NCI-H2081 treated with DMSO at 0.1 percent for 48 hours (cell line): ENCODE results near the gene LIMK2.
"Not testable (repeated sequence)": the region's sequence is repeated elsewhere in the genome, so short reads cannot be mapped to it uniquely, and the experiment has no call there.

Experiments used
- DNase-seq: peaks from one replicate; lab custom pipeline; 2025; lab: John Stamatoyannopoulos, UW

The LIMK2 gene

DNA sequence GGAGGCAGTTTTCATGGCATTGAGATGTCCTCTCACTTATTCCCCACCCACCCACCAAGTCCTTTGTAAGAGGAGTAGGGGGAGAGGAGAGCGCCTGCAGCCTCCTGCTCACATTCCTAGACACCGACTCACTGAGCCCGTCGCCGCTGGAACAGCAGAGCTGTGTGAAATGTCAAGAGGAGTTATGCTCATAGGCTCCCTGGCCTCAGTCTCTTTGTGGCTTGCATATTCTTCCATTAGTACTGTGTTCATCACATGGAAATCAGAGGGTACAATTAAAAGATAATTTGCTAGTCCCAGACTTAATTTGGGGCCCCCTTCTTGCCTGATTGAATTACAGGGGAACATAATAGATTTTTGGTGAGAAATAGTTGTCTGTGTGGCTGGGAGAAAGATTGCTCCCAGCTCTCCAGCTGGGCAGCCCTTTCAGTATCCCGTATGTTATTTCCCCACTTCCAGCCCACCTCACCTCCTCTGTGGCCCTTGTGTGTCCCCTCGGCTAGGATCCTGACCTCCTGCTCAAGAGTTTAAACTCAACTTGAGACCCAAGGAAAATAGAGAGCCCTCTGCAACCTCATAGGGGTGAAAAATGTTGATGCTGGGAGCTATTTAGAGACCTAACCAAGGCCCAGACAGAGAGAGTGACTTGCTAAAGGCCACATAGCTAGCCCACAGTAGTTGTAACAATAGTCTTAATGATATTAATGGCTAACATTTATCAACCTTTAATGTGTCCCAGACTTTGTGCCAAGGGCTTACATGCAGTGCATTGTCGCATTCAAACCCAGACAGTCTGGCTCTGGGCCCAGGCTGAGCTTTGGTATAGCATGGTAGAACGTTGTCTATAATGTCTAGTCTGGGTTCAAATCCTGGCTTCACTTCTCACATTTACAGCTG lies 32.2 kb downstream of the LIMK2 start:
- no peak for DNase-seq

DNA sequence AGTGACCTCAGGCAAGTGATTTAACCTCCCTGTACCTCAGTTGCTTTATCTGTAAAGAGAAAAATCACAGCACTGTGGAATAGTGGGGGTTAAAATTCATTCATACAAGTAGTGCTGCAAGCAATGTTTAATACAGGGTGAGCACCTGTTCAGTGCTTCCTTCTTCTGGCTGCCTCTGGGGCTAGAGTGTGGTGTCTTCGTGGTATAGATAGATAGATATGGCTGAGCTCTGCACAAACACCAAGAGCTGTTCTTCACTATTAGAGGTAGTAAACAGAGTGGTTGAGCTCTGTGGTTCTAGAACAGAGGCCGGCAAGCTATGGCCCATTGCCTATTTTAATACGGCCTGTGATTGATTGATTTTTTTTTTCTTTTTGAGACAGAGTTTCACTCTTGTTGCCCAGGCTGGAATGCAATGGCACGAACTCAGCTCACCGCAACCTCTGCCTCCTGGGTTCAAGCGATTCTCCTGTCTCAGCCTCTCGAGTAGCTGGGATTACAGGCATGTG lies 32.9 kb downstream of the LIMK2 start:
- DNase-seq = no peak

DNA sequence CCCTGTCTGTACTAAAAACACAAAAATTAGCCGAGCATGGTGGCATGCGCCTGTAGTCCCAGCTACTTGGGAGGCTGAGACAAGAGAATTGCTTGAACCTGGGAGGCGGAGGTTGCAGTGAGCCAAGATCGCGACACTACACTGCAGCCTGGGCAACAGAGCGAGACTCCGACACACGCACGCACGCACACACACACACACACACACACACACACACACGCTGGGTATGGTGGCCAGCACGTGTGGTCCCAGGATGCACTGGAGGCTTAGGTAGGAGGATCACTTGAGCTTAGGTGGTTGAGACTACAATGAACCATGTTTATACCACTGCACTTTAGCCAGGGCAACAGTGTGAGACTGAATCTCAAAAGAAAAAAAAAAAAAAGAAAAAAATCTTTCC lies 33.9 kb downstream of the LIMK2 start:
- not testable (repeated sequence) for DNase-seq

DNA sequence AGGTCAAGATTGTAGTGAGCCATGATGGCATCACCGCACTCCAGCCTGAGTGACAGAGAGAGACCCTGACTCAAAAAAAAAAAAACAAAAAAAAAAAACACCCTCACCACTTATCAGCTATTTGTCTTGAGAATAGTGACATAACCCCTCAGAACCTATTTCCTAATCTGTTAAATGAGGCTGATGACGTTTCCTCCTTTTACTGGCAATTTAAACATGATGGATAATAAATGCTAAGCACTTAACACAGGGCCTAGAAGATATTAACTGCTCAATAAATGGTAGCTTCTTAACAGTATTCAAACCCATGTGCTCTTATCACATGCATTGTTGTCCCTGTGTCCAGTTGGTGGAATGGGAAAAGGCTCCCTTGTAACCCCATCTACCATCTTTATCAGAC lies 34.6 kb downstream of the LIMK2 start:
- no peak for DNase-seq

DNA sequence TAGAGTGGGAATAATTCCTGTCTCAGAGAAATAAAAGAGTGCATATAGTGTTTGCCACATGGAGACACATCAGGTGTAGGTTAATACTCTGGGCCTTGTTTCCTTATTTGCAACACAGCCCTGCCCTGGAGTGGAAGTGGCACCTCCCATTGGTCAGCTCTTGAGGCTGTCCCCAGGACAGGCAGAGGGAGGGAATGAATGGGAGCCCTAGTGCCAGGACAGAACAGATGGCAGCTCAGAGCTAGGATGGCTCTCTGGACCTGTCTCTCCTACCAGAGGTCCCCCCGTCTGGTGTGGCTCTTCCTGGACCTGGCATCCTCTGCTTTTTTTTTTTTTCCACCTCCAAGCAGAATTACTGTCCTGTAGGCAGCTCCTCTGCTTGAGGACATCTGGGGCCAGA lies 35.6 kb downstream of the LIMK2 start:
- DNase-seq = no peak

DNA sequence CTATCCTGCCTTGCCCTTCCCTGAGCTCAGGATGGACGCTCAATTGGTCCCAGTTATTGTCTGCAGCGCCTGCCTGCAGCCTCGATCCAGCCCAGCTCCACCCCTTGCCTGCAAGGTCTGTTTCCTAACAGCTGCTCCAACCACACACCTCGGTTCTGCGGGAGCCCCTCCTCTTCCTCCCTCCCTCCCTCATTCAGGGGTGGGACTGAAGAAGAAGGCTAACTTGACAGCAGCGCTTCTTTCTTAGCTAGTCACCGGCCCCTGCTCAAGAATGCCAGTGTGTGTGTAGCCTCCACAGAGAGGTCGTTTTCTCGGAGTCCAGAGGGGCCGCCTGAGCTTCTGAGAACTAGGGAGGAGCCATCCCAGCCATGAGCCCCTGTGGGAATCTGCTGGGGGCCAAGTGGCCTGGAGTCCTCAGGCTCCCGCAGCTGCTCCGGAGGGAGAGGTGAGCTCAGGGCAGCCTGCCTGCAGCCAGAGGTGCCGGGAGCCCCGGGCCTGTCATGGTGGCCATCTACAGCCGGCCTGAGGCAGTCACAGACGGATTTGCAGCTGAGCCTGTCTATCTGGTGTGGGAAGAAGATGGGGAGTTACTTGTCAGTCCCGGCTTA lies 36.1 kb downstream of the LIMK2 start:
- DNase-seq = no peak

DNA sequence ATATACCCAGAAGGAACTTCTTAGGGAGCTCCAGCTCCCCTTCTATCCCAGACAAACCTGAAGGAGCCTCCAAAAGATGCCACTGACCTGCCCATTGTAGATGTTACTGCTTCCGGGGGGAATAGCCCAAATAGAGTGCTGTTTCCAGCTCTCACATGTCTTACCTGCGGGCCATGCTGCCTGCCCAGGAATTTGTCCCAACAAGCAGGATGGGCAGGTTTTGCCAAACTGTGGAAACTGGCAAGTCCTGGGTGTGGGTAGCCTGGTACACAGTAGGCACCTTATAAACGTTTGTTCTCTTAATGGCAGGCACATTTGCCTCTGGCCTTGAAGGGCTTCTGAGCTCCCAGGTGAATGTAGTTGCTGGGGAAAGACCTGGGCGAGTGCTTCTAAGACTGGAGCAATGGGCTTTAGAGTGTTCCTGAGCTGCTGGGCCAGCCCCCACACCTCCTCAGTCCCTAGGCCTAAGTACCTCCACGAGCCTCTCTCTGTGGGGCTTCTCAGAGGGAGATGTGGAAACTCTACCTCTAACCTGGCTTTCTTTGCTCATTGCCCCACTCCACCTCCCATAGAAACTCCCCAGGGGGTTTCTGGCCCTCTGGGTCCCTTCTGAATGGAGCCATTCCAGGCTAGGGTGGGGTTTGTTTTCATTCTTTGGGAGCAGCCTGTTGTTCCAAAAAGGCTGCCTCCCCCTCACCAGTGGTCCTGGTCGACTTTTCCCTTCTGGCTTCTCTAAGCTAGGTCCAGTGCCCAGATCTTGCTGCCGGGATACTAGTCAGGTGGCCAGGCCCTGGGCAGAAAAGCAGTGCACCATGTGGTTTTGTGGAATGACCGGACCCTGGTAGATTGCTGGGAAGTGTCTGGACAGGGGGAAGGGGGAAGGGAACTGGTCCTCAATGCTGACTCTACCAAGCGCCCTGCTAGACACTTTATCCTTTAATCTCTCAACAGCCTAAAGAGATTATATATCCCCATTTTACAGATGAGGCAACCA lies 37.2 kb downstream of the LIMK2 start:
- no peak for DNase-seq

DNA sequence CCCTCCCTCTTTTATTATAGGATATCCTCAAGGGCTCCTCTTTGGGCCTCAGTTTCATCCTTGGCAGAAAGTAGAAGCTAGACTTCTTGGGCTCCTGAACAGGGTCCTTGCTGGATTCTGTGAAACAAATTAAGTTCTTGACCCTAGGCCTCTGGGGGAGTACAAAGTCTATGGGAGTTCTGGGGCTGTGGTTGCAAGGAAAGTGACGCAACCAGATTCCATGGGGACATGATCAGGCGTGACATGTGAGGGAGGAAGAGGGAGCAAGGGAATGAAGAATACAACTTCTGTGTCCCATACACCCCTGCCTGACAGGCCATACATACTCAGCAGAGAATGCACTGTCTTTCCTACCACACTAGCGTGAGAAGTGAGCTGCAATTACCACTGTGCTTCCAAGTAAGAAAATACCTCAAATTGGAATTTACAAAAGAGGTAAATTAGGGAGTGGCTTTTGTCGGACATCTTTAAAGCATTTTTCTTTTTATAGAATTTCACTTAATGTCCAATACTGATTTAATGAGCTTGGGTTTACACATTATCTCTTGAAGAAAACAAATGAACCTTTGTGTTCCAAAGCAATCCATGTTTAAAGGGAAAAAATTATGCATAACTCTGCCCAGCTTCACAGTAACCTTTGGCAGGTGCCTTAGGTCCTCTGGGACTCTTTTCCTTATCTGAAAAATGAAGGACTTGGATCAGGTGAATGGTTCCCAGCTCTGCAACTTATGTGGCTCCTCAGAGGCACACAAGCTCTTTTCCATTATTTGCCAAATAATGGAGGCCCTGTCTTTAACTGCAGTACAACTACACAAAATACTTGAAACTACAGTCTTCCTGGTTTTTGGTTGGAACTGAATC lies 38.9 kb downstream of the LIMK2 start:
- no peak for DNase-seq

DNA sequence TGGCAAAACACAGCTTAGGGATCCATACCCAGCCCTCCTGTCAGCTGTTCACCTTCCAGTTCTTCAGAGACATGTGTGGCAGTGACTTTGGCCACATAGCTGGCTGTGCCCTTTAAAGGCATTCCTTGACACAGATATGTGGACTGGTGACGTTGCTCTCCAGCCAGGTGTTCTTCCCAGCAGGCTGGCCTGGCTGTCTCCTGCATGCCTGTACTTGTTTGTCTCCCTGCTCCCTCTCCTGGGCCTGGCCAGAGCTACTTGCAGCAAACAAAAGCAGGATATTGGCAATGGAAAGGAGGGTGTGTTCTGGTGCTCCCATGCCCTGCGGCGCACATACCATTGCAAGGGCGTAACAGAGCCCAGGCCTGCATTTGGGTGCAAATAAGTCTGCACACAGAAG lies 41.9 kb downstream of the LIMK2 start:
- DNase-seq = no peak

DNA sequence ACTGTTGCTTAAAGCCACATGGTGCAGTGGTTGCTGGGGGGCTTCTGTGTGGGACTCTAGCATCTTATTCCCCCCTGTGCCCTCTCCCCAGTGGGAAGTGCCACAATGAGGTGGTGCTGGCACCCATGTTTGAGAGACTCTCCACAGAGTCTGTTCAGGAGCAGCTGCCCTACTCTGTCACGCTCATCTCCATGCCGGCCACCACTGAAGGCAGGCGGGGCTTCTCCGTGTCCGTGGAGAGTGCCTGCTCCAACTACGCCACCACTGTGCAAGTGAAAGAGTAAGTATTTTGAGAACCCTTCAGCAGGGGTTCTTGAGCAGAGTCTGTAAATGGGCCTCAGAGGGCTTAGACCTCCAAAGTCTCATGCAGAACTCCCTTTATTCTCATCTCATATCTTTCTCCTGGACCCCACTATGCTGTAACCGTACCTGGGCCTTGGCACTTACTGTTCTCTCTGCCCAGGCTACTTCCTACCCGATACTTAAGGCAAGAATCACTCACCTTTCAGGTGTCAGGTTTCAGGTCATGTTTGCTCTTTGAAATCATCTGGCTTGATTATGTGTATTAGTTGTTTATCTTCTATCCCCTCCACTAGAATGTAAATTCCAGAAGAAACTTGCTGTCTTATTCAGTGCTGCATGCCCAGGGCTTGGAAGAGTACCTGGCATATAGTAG lies 47.8 kb downstream of the LIMK2 start:
- DNase-seq = no peak

DNA sequence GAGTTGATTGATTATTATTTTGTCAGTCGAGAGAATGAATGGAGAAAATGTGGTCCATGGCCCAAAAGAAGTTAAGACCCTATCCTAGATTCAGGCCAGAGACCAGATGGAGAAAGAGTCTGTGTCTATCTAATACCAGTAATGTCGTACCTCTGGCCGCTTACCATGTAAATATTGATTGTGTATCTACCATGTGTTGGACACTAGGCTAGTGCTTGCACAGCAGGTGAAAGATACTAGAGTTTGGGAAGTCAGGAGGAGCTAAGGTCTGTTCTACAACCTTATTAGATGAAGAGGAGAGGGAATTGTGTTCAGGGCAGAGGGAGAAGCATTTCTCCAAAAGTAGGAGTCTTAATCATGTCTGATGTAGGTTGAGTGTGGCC lies 48.4 kb downstream of the LIMK2 start:
- DNase-seq = no peak

DNA sequence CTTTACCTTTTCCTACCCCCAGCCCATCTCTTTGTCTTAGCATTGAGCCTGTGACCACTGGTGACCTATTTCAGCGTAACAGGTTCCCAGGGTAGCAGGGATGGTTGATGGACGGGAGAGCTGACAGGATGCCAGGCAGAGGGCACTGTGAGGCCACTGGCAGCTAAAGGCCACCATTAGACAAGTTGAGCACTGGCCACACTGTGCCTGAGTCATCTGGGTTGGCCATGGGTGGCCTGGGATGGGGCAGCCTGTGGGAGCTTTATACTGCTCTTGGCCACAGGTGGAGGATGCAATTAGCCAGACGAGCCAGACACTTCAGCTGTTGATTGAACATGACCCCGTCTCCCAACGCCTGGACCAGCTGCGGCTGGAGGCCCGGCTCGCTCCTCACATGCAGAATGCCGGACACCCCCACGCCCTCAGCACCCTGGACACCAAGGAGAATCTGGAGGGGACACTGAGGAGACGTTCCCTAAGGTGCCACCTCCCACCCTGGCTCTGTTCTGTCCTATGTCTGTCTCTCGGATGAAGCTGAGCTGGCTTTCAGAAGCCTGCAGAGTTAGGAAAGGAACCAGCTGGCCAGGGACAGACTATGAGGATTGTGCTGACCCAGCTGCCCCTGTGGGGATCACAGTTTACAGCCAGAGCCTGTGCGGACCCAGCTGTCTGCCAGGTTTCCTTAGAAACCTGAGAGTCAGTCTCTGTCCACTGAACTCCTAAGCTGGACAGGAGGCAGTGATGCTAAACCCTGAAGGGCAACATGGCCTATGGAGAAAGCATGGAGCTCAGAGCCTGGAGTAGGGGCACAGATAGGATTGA lies 50.4 kb downstream of the LIMK2 start:
- DNase-seq = no peak

DNA sequence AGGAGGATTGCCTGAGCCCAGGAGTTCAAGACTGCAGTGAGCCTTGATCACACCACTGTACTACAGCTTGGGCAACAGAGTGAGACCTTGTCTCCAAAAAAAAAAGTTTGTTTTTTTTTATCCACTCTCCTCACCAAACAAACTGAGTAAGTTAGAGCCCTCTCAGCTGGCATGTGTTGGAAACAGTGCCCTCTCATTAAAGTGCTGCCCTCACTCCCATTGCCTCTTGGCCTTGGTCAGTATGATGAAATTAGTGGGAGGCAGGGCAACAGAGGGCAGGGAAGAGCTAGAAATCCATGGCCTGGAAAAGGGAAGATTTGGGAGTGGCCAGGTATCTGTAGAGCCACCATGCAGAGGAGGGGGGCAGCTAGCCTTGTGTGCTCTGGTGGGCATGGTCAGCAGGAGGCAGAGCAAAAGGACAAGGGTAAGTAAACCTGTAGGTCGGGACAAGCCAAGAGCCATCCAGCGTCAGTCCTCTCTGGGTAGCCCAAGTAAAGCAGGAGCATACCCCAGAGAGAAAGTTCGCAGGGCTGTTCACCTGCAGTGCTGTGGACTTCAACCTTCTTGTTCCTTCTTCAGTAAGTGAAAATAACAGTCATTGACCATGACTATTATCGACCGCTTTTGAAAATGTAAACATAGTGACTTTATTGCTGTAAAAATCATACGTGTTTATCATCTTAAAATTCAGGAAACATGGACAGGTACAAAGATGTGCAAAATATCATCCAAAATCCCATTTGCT lies 52.0 kb downstream of the LIMK2 start:
- no peak for DNase-seq

DNA sequence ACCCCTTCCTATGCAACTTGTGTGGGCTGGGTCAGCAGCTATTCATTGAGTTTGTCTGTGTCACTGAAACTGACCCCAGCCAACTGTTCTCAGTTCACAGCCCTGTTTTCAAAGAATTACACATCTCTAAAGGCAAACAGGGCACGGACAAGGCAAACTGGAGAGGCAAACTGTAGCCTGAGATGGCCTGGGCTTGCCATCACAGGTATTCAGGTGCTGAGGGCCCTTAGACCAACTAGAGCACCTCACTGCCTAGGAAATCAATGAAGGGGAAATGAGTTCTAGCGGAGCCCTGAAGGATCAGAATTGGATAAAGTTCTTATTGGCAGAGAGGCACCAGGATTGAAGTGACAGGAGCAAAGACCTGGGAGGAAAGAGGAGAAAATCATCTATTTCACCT lies 56.2 kb downstream of the LIMK2 start:
- no peak for DNase-seq

DNA sequence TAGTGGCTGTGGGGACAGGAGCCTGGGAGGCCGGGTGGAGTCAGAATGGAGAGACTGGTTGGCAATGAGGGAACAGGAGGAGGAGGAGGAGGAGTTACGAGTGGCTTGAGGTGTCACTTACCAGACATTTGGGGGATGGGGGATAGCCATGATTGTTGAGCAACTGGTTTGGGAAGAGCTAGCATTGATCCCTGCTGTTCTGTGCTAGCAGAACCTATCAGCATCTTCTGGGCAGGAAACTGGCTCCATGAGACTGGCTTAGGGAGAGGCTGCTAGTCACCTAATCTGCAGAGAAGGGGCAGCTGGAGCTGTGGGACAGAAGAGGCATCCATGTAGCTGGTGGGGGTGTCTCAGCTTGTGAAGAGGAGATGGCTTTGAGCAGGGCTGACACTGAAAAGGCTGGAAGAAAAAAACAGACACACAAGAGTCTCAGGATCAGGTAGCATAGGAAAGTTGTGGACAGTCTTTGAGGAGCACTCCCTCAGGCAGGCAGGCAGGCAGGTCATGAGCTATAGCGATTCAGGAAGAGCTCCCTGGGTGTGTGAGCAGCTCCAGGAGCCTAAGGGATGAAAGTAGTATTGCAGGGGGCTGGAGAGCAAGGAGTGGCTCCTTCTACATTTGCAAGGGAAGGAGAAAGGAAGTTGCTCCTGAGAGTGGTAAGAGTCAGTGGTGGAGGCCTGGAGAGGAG lies 57.9 kb downstream of the LIMK2 start:
- no peak for DNase-seq

DNA sequence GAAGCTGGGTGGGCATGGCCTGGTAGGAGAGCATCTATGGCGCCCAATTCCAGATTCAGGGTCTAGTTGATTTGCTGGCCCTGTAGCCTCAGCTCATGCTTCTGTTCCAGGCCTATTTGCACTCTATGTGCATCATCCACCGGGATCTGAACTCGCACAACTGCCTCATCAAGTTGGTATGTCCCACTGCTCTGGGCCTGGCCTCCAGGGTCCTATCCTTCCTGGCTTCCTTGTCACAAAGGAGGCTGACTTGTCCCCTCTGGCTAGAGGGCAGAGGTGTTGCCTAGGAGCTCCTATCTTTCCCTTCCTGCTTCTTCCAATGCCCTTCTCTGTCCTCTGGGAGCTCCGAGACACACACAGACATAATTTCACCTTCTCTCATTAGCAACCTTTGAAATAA lies 58.9 kb downstream of the LIMK2 start:
- DNase-seq = no peak

DNA sequence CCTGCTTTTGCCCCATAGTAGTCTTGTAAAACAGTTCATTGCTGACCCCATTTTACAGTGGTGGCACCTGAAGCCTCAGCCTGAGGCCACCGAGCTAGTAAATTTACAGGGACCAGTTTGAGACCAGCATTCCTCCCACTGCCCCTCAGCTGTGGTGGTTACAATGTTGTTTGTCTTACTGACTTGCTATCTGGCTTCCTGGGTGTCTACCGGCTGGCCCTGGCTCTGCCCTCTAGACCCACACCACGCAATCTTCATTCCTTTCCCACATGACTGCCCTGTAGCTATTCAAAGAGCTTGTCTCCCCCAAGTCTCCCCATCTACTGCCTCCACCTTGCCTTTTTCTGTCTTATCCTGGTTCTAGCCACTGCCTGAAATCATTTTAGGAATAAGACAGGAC lies 59.4 kb downstream of the LIMK2 start:
- no peak for DNase-seq
